HG02981 (cell line): ENCODE measurements around the gene CCBE1.

Source experiments
- ATAC-seq: cut with Tn5 transposase; IDR thresholded peaks from one replicate; pipeline ENCODE4 v1.9.1; 2021; ENCODE audit warnings: mild to moderate bottlenecking, moderate library complexity; ENCODE audit not compliant: unreplicated experiment

Gene CCBE1

GRCh38 chr18:59624369-59624765 lies 72.9 kb downstream of the CCBE1 start:
- no peak for ATAC-seq

- no peak for ATAC-seq
Measured at GRCh38 chr18:59623456-59624368, 73.5 kb downstream of the CCBE1 start.

GRCh38 chr18:59621027-59621426 lies 76.2 kb downstream of the CCBE1 start:
- ATAC-seq, result no peak

GRCh38 chr18:59620381-59620780 lies 76.8 kb downstream of the CCBE1 start:
- ATAC-seq, result no peak

GRCh38 chr18:59619816-59620215 lies 77.4 kb downstream of the CCBE1 start:
- ATAC-seq, result no peak

- ATAC-seq, result no peak
Measured at GRCh38 chr18:59617468-59617932, 79.7 kb downstream of the CCBE1 start.

GRCh38 chr18:59616501-59616900 lies 80.7 kb downstream of the CCBE1 start:
- ATAC-seq, result no peak

GRCh38 chr18:59613903-59614302 lies 83.3 kb downstream of the CCBE1 start:
- ATAC-seq, result no peak

GRCh38 chr18:59612381-59612780 lies 84.8 kb downstream of the CCBE1 start:
- no peak for ATAC-seq

- no peak for ATAC-seq
Measured at GRCh38 chr18:59610546-59611140, 86.6 kb downstream of the CCBE1 start.

- ATAC-seq, result no peak
Measured at GRCh38 chr18:59609654-59610053, 87.6 kb downstream of the CCBE1 start.

GRCh38 chr18:59607471-59607870 lies 89.8 kb downstream of the CCBE1 start:
- no peak for ATAC-seq

GRCh38 chr18:59607078-59607379 lies 90.2 kb downstream of the CCBE1 start:
- no peak for ATAC-seq

- no peak for ATAC-seq
Measured at GRCh38 chr18:59606193-59607077, 90.8 kb downstream of the CCBE1 start.

GRCh38 chr18:59605633-59606192 lies 91.5 kb downstream of the CCBE1 start:
- no peak for ATAC-seq

GRCh38 chr18:59604877-59605276 lies 92.3 kb downstream of the CCBE1 start:
- ATAC-seq, result no peak

- no peak for ATAC-seq
Measured at GRCh38 chr18:59597049-59597448, 100.2 kb downstream of the CCBE1 start.

- no peak for ATAC-seq
Measured at GRCh38 chr18:59593291-59593717, 103.9 kb downstream of the CCBE1 start.

GRCh38 chr18:59592624-59593023 lies 104.6 kb downstream of the CCBE1 start:
- no peak for ATAC-seq

GRCh38 chr18:59582395-59582794 lies 114.8 kb downstream of the CCBE1 start:
- ATAC-seq, result no peak

GRCh38 chr18:59579509-59579908 lies 117.7 kb downstream of the CCBE1 start:
- no peak for ATAC-seq
